ENCODE data around the gene IL1RN. TPM values are rescaled to one million over a fixed set of nuclear protein-coding genes. Genes with fewer than 3 reads are reported as not detected.

IL1RN gene
- total and polyA plus RNA-seq, 2 of the 13 experiments (the other 11 are each of a cell fraction or from before 2014, with no cell fraction given): 21.2 to 101 TPM

- TF ChIP-seq CERS6 (CRISPR knock-in tag; IDR thresholded peaks at IDR 0.05) (no peak), ZSCAN31 (CRISPR knock-in tag; IDR thresholded peaks at IDR 0.05; ENCODE audit: low read depth) (no peak), KLF13 (CRISPR knock-in tag; IDR thresholded peaks at IDR 0.05) (no peak), SKIL (CRISPR knock-in tag; IDR thresholded peaks at IDR 0.05; ENCODE audit: borderline replicate concordance) (no peak), ZNF850 (CRISPR knock-in tag; conservative IDR thresholded peaks at IDR 0.05) (no peak), POLR2AphosphoS2 (IDR thresholded peaks at IDR 0.05; ENCODE audit: low read depth, low read length) (no peak), ZNF18 (CRISPR knock-in tag; IDR thresholded peaks at IDR 0.05; ENCODE audit: insufficient replicate concordance) (no peak), GTF2F1 (IDR thresholded peaks at IDR 0.05; ENCODE audit: low read length) (no peak), NR3C1 (CRISPR knock-in tag; IDR thresholded peaks at IDR 0.05) (no peak), RAD51 (IDR thresholded peaks at IDR 0.05; ENCODE audit: borderline replicate concordance) (no peak), HMG20A (CRISPR knock-in tag; IDR thresholded peaks at IDR 0.05; ENCODE audit: borderline replicate concordance) (peak; percentile 94), NFE2L2 (IDR thresholded peaks at IDR 0.05; ENCODE audit: low read length) (no peak), ZNF446 (CRISPR knock-in tag; IDR thresholded peaks at IDR 0.05) (no peak), ZNF124 (CRISPR knock-in tag; IDR thresholded peaks at IDR 0.05) (no peak), ZNF274 (CRISPR knock-in tag; IDR thresholded peaks at IDR 0.05) (no peak), AHDC1 (CRISPR knock-in tag; IDR thresholded peaks at IDR 0.05; ENCODE audit: borderline replicate concordance) (0 out of 2 replicates have a peak, but pooled peaks have one; percentile 13), RELA (CRISPR knock-in tag; IDR thresholded peaks at IDR 0.05) (0 out of 2 replicates have a peak, but pooled peaks have one; percentile 32), SETDB1 (CRISPR knock-in tag; IDR thresholded peaks at IDR 0.05; ENCODE audit: borderline replicate concordance) (no peak)
These were observed 29.1 kb downstream of the IL1RN start (continued) for GRCh38 chr2:113156278-113157117.
